Kidney (tissue), 14 donors: ENCODE measurements around the gene CBFA2T3. TPM values are rescaled to one million over a fixed set of nuclear protein-coding genes. Genes with fewer than 3 reads are reported as not detected.
A peak's percentile ranks its signal among the peaks of the same experiment; 100 is the strongest.

ENCODE experiments used
- DNase-seq, 5 donors: peaks; one replicate each; pipeline ENCODE4 v3.0.0-alpha.2; 2013 to 2020
- FAIRE-seq: peaks from 2 replicates; lab custom pipeline; 2012; peaks lifted over from hg19 to GRCh38; lab: Jason Lieb, UNC
- H3K27ac ChIP-seq, 2 donors: one replicate each; pipeline ENCODE4 v1.7.0; 2013; ENCODE audit warnings: low read depth in 2 of 2, low read length in 2 of 2, inconsistent platforms in 1 of 2
- H3K27me3 ChIP-seq: one replicate; pipeline ENCODE4 v1.7.1; 2013; ENCODE audit warnings: low read length, inconsistent platforms; ENCODE audit not compliant: control insufficient read depth, insufficient read depth
- H3K36me3 ChIP-seq, 3 donors: one replicate each; pipeline versions ENCODE4 v1.7.0 to v1.7.1; 2013; ENCODE audit warnings: low read length in 3 of 3, control low read depth in 1 of 3, inconsistent platforms in 1 of 3; ENCODE audit not compliant: insufficient read depth in 3 of 3, control insufficient read depth in 2 of 3
- H3K4me1 ChIP-seq, 3 donors: one replicate each; pipeline versions ENCODE4 v1.7.0 to v1.7.1; 2013; ENCODE audit warnings: low read length in 3 of 3, inconsistent platforms in 1 of 3, low read depth in 1 of 3; ENCODE audit not compliant: control insufficient read depth in 2 of 3, insufficient read depth in 2 of 3
- H3K4me3 ChIP-seq, 3 donors: one replicate each; pipeline versions ENCODE4 v1.7.0 to v1.8.1; 2013; ENCODE audit warnings: low read length in 3 of 3, control low read depth in 1 of 3, inconsistent platforms in 1 of 3
- H3K9ac ChIP-seq, 3 donors: one replicate each; pipeline versions ENCODE4 v1.7.0 to v1.7.1; 2013; ENCODE audit warnings: low read length in 3 of 3, control low read depth in 1 of 3, inconsistent platforms in 1 of 3
- H3K9me3 ChIP-seq, 3 donors: one replicate each; pipeline versions ENCODE4 v1.7.0 to v1.7.1; 2013; ENCODE audit warnings: low read length in 3 of 3, control low read depth in 1 of 3, inconsistent platforms in 1 of 3; ENCODE audit not compliant: control insufficient read depth in 2 of 3, insufficient read depth in 1 of 3
- intact Hi-C: fragments of 100-400 bp; cut with DNase I; formaldehyde crosslinking; loops from one replicate; pipeline ENCODE4 v1.11.1; 2022
- polyA plus RNA-seq: library from polyadenylated mRNA; stranded (reverse); fragments of 350-450 nt; fragmentation: Illumina TruSeq; extraction: RNeasy Lipid Tissue Mini Kit (QIAGEN cat#74804); gene quantifications from one replicate; pipeline ENCODE4 v1.2.3, GENCODE V29; 2014; ENCODE audit warnings: low read depth, low replicate concordance; ENCODE audit not compliant: insufficient read depth
- total RNA-seq: library from RNA; stranded (reverse); fragmentation: NEBNext Ultra II Directional; extraction: Animal tissue kit (Norgen Biotek cat#: 25700); gene quantifications from one replicate; pipeline ENCODE4 v1.2.1, GENCODE V29; 2021
- TF ChIP-seq, protein P1 (sequence below): IDR thresholded peaks from 3 replicates; pipeline ENCODE4 v1.5.1; 2012; ENCODE audit warnings: mild to moderate bottlenecking, moderate library complexity, borderline replicate concordance; ENCODE audit not compliant: insufficient read depth; ENCODE audit errors: extremely low read depth
- donor health status: control.
- donor health status: control.
- donor health status: control.
- donor health status: control.
- donor health status: control.
- donor health status: DM: yes; HTN: yes; CAD: no.
- donor health status: Normal renal cell carcinoma (clear cell type).

Gene CBFA2T3
- total and polyA plus RNA-seq, 2 donors from 2014 or later: 0.75 to 8.0 TPM

DNA sequence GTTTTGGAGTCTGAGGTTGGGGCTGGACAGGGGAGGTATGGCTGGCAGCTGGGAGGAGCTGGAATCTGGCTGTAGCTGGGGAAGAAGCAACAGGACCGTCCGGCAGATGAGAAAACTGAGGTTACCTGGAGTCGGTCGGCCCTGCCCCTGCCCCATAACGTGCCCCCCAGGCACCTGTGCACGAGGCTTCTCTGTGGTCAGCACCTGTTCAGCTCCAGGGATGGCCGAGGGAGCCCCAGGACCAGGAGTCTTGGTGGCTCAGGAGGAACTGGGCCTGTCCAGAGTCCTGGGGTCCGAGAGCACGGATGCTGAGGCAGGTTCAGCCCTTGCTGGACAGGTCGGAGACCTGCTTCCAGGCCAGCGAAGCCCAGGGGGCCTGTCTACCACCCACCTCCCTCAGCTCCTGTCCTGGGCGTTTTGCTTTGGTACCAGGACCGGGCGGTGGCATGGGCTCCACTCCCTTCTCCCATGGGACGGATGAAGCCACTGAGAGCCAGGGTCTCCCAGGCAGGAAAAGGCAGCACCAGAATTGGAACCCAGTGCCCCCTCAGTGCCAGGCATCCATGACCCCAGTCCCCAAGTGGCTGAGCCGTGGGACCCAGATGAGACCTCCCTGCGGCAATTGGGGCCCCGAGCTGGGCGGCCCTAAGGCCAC lies 17.1 kb upstream of the CBFA2T3 start:
- H3K27ac ChIP-seq: no peak overlapping the region
- DNase-seq (no peak), FAIRE-seq (no peak)
- no peak overlapping the region for H3K9ac ChIP-seq
- no peaks in the 10 kb centered on the region for H3K36me3 ChIP-seq
- no peaks in the 10 kb centered on the region for H3K27me3 ChIP-seq
- intact Hi-C loops: no loop called here
- H3K4me1 ChIP-seq: no peaks in the 10 kb centered on the region
- peaks cover 0 to 7% (median 2%) of the 10 kb centered on the region in 3 donors for H3K9me3 ChIP-seq
- TF ChIP-seq, protein P1, sequence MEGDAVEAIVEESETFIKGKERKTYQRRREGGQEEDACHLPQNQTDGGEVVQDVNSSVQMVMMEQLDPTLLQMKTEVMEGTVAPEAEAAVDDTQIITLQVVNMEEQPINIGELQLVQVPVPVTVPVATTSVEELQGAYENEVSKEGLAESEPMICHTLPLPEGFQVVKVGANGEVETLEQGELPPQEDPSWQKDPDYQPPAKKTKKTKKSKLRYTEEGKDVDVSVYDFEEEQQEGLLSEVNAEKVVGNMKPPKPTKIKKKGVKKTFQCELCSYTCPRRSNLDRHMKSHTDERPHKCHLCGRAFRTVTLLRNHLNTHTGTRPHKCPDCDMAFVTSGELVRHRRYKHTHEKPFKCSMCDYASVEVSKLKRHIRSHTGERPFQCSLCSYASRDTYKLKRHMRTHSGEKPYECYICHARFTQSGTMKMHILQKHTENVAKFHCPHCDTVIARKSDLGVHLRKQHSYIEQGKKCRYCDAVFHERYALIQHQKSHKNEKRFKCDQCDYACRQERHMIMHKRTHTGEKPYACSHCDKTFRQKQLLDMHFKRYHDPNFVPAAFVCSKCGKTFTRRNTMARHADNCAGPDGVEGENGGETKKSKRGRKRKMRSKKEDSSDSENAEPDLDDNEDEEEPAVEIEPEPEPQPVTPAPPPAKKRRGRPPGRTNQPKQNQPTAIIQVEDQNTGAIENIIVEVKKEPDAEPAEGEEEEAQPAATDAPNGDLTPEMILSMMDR: no peak
- H3K4me3 ChIP-seq: no peak overlapping the region

DNA sequence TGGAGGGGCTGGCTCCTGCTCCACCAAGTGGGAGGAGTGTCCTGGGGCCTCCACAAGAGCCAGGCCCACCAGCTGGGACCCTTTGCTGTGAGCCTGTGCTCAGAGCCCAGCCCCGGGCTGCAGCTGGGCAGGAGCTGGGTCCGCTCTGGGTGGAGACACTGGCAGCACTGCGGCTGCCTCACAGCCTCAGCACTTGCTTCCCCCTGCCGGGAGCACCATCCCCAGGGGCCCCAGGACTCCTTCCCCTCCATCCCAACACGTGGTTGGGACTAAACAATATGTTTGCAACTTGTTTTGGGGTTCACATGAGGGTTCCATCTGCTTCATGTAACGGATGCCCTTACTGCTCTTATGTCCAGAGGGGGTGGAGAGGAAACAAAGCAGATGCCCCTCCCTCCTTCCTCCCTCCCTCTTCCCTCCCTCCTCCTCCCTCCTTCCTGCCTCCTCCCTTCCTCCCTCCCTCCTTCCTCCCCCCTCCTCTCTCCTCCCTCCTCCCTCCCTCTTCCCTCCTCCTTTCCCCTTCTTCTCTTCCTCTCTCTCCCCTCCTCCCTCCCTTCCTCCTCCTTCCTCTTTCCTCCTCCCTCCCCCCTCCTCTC lies 16.3 kb upstream of the CBFA2T3 start:
- no peak overlapping the region for H3K9ac ChIP-seq
- DNase-seq (peak in 1 of 5 donors; percentile 79), FAIRE-seq (no peak)
- intact Hi-C loops: no loop called here
- no peak overlapping the region for H3K27ac ChIP-seq
- H3K4me3 ChIP-seq: no peak overlapping the region
- H3K4me1 ChIP-seq: no peaks in the 10 kb centered on the region
- TF ChIP-seq, protein P1: no peak
- no peaks in the 10 kb centered on the region for H3K36me3 ChIP-seq
- H3K9me3 ChIP-seq: peaks cover 0 to 7% (median 2%) of the 10 kb centered on the region in 3 donors
- no peaks in the 10 kb centered on the region for H3K27me3 ChIP-seq

DNA sequence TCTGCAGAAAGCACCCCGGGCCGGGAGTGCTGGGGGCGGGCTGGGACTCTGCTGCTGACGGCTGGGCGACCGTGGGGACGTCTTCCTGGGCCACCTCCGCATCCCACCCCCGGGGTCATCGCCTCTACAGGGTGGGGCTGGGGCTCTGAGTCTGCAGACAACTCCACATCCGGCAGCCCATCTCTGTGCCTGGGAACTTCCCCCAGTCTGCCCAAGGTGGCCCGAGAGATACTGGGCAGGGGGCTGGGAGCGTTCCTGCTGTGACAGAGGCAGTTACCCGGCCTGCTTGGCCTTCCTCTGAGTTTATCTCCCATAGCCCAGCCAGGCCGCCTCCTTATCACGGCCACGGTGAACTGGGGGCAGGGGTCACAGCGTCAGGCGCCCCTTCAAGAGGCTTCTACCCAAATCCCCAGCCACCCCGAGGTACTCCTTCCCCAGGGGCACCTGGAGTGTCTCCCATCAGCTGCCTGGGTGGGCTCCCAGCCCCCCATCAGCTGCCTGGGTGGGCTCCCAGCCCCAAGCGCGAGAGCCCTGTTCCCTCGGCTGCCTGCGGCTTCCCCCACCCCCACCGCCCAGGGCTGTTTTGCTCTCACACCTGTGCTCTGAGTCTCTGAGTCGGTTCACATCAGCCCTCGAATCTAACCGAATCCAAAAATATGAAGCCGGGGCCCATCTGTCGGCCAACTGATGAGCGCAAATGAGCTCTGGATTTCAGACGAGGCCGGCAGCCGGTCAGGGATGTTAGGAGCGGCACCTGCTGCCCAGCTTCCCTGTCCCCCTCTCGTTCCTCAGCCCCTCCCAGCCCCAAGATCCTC lies 15.6 kb upstream of the CBFA2T3 start:
- H3K4me1 ChIP-seq: no peaks in the 10 kb centered on the region
- H3K36me3 ChIP-seq: no peaks in the 10 kb centered on the region
- TF ChIP-seq, protein P1: no peak
- no peak overlapping the region for H3K27ac ChIP-seq
- FAIRE-seq (no peak), DNase-seq (no peak)
- H3K9me3 ChIP-seq: peaks cover 0 to 7% (median 0%) of the 10 kb centered on the region in 3 donors
- H3K27me3 ChIP-seq: no peaks in the 10 kb centered on the region
- no peak overlapping the region for H3K4me3 ChIP-seq
- intact Hi-C loops: no loop called here
- no peak overlapping the region for H3K9ac ChIP-seq
